ENCODE measurements around the gene ATE1.
"Not testable (repeated sequence)": the region's sequence is repeated elsewhere in the genome, so short reads cannot be mapped to it uniquely, and the experiment has no call there.

ATE1 gene

GRCh38 chr10:121771966-121772365 is 155.9 kb downstream of the ATE1 start:
- no peak overlapping the region for H3K4me3 ChIP-seq (replicated peaks; ENCODE audit: low read depth, low read length)
- no peak for DNase-seq (ENCODE audit: extremely low read depth, low read depth)
- no peak for TF ChIP-seq CTCF (IDR thresholded peaks at IDR 0.05; ENCODE audit: low read depth, low read length, missing control alignments)

- TF ChIP-seq CTCF (IDR thresholded peaks at IDR 0.05; ENCODE audit: low read depth, low read length, missing control alignments) = no peak
- DNase-seq (ENCODE audit: extremely low read depth, low read depth) = no peak
- no peak overlapping the region for H3K4me3 ChIP-seq (replicated peaks; ENCODE audit: low read depth, low read length)
Observed at GRCh38 chr10:121766426-121766825, 161.4 kb downstream of the ATE1 start.

- no peak for DNase-seq (ENCODE audit: extremely low read depth, low read depth)
- no peak for TF ChIP-seq CTCF (IDR thresholded peaks at IDR 0.05; ENCODE audit: low read depth, low read length, missing control alignments)
- H3K4me3 ChIP-seq (replicated peaks; ENCODE audit: low read depth, low read length) = no peak overlapping the region
Observed at GRCh38 chr10:121765204-121765603, 162.6 kb downstream of the ATE1 start.

- no peak for DNase-seq (ENCODE audit: extremely low read depth, low read depth)
- no peak for TF ChIP-seq CTCF (IDR thresholded peaks at IDR 0.05; ENCODE audit: low read depth, low read length, missing control alignments)
- no peak overlapping the region for H3K4me3 ChIP-seq (replicated peaks; ENCODE audit: low read depth, low read length)
Observed at GRCh38 chr10:121764233-121764942, 163.4 kb downstream of the ATE1 start.

GRCh38 chr10:121757241-121757640 is 170.6 kb downstream of the ATE1 start:
- not testable (repeated sequence) for H3K4me3 ChIP-seq (replicated peaks; ENCODE audit: low read depth, low read length); DNase-seq (ENCODE audit: extremely low read depth, low read depth)

GRCh38 chr10:121755496-121755895 is 172.3 kb downstream of the ATE1 start:
- not testable (repeated sequence) for H3K4me3 ChIP-seq (replicated peaks; ENCODE audit: low read depth, low read length); DNase-seq (ENCODE audit: extremely low read depth, low read depth)

- DNase-seq (ENCODE audit: extremely low read depth, low read depth) = no peak
- TF ChIP-seq CTCF (IDR thresholded peaks at IDR 0.05; ENCODE audit: low read depth, low read length, missing control alignments) = no peak
- no peak overlapping the region for H3K4me3 ChIP-seq (replicated peaks; ENCODE audit: low read depth, low read length)
Observed at GRCh38 chr10:121754666-121755065, 173.2 kb downstream of the ATE1 start.

All from HFF-Myc (cell line).